ENCODE results near the gene EFNA5. TPM values are rescaled to one million over a fixed set of nuclear protein-coding genes. Genes with fewer than 3 reads are reported as not detected.

Gene EFNA5
- total RNA-seq, 1 donor from 2014 or later: 12.0 TPM

- Mint-ChIP-seq H3K27ac (no peak overlapping the region), H3K4me3 (ENCODE audit: low read depth) (no peak overlapping the region), H3K27me3 (no peaks in the 10 kb centered on the region), H3K4me1 (ENCODE audit: low read depth) (peaks cover 26% of the 10 kb centered on the region), H3K9me3 (ENCODE audit: low read depth) (no peaks in the 10 kb centered on the region), H3K36me3 (ENCODE audit: insufficient read depth) (no peaks in the 10 kb centered on the region)
- no peak for TF ChIP-seq CTCF (IDR thresholded peaks at IDR 0.05; ENCODE audit: unreplicated experiment)
- DNase-seq (ENCODE audit: low spot score, unreplicated experiment): no peak
These were observed 124.0 kb downstream of the EFNA5 start for GRCh38 chr5:107546719-107547118.

GRCh38 chr5:107545486-107545885 lies 125.3 kb downstream of the EFNA5 start:
- TF ChIP-seq CTCF (IDR thresholded peaks at IDR 0.05; ENCODE audit: unreplicated experiment): no peak
- H3K27me3 Mint-ChIP-seq: no peaks in the 10 kb centered on the region
- no peak overlapping the region for H3K27ac Mint-ChIP-seq
- peaks cover 28% of the 10 kb centered on the region for H3K4me1 Mint-ChIP-seq (ENCODE audit: low read depth)
- H3K36me3 Mint-ChIP-seq (ENCODE audit: insufficient read depth): no peaks in the 10 kb centered on the region
- no peak for DNase-seq (ENCODE audit: low spot score, unreplicated experiment)
- H3K9me3 Mint-ChIP-seq (ENCODE audit: low read depth): no peaks in the 10 kb centered on the region
- no peak overlapping the region for H3K4me3 Mint-ChIP-seq (ENCODE audit: low read depth)

- Mint-ChIP-seq H3K4me1 (ENCODE audit: low read depth) (peaks cover 29% of the 10 kb centered on the region), H3K9me3 (ENCODE audit: low read depth) (no peaks in the 10 kb centered on the region), H3K4me3 (ENCODE audit: low read depth) (no peak overlapping the region), H3K27ac (no peak overlapping the region), H3K36me3 (ENCODE audit: insufficient read depth) (no peaks in the 10 kb centered on the region), H3K27me3 (no peaks in the 10 kb centered on the region)
- no peak for TF ChIP-seq CTCF (IDR thresholded peaks at IDR 0.05; ENCODE audit: unreplicated experiment)
- no peak for DNase-seq (ENCODE audit: low spot score, unreplicated experiment)
These were observed 125.8 kb downstream of the EFNA5 start for GRCh38 chr5:107544967-107545366.

- DNase-seq (ENCODE audit: low spot score, unreplicated experiment): no peak
- no peaks in the 10 kb centered on the region for H3K27me3 Mint-ChIP-seq
- no peak overlapping the region for H3K4me3 Mint-ChIP-seq (ENCODE audit: low read depth)
These were observed 126.3 kb downstream of the EFNA5 start for GRCh38 chr5:107544476-107544875.

GRCh38 chr5:107543868-107544267 lies 126.9 kb downstream of the EFNA5 start:
- Mint-ChIP-seq H3K27me3 (no peaks in the 10 kb centered on the region), H3K4me1 (ENCODE audit: low read depth) (peaks cover 28% of the 10 kb centered on the region)

More at GRCh38 chr5:107544476-107544875, 126.3 kb downstream of the EFNA5 start:
- Mint-ChIP-seq H3K36me3 (ENCODE audit: insufficient read depth) (no peaks in the 10 kb centered on the region), H3K9me3 (ENCODE audit: low read depth) (no peaks in the 10 kb centered on the region), H3K27ac (no peak overlapping the region), H3K4me1 (ENCODE audit: low read depth) (peaks cover 31% of the 10 kb centered on the region)
- no peak for TF ChIP-seq CTCF (IDR thresholded peaks at IDR 0.05; ENCODE audit: unreplicated experiment)

More at GRCh38 chr5:107543868-107544267, 126.9 kb downstream of the EFNA5 start:
- Mint-ChIP-seq H3K4me3 (ENCODE audit: low read depth) (no peak overlapping the region), H3K27ac (peak overlapping the region; percentile 29), H3K9me3 (ENCODE audit: low read depth) (no peaks in the 10 kb centered on the region), H3K36me3 (ENCODE audit: insufficient read depth) (no peaks in the 10 kb centered on the region)
- no peak for DNase-seq (ENCODE audit: low spot score, unreplicated experiment)
- no peak for TF ChIP-seq CTCF (IDR thresholded peaks at IDR 0.05; ENCODE audit: unreplicated experiment)

Measured in progenitor cell of endocrine pancreas (in vitro differentiated cells).